ENCODE data around the gene CRYL1. TPM values are rescaled to one million over a fixed set of nuclear protein-coding genes. Genes with fewer than 3 reads are reported as not detected.

Gene CRYL1
- total and polyA plus RNA-seq, 2 of the 4 experiments (the other 2 are of a cell fraction), result 11.7 to 16.4 TPM

DNA sequence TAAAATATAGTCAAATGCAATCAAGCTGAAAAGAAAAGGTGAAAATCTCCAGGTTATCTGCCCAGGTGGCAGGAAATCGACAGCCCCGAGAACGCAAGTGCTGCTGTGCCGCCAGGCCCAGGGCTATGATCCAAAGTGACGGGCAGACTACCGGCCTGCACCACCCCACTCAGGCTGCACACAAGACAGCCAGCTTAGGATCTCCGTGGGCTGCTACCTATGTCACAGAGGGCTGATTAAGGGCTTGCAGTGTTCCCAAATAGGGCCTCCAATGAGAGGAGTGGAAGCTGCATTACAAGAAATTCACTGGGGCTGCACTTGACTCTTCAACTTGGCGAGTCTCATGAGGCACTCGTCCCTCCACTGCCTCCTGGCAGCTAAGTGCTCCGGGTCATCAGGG lies 121.8 kb downstream of the CRYL1 start:
- intact Hi-C loops (cut with micrococcal nuclease), result no loop called here

More for the DNA sequence above, 121.8 kb downstream of the CRYL1 start:
- H3K79me1 ChIP-seq (ENCODE audit: low read depth in 1 of 2, low read length in 2 of 2), result no peaks in the 10 kb centered on the region
- H3K9ac ChIP-seq (ENCODE audit: low read depth, low read length), result no peak overlapping the region
- TF ChIP-seq MXI1 (IDR thresholded peaks at IDR 0.05; ENCODE audit: borderline replicate concordance, low read depth, low read length) (no peak), POLR2A (IDR thresholded peaks at IDR 0.05; ENCODE audit: low read depth, low read length) (no peak), NFE2L2 (IDR thresholded peaks at IDR 0.05; ENCODE audit: low read depth, low read length) (no peak), MAFK (IDR thresholded peaks at IDR 0.05; ENCODE audit: low read depth, low read length) (no peak), FOS (IDR thresholded peaks at IDR 0.05; ENCODE audit: low read depth, low read length) (no peak), RAD21 (IDR thresholded peaks at IDR 0.05; ENCODE audit: low read length) (no peak)
- no peak overlapping the region for H3K4ac ChIP-seq (ENCODE audit: low read depth, low read length)
- no peak overlapping the region for H2AFZ ChIP-seq (replicated peaks; ENCODE audit: low read length, poor library complexity)
- no peak overlapping the region for H2AK5ac ChIP-seq (ENCODE audit: low read depth, low read length)
- 60% methylated on average over 1 of the region's 10 CpGs; no CpG with 5 or more reads in 1 of the 2 experiments for WGBS, 2 experiments (ENCODE audit: extremely low coverage in 2 of 2, insufficient read length in 1 of 2)
- H3K4me3 ChIP-seq (ENCODE audit: insufficient read depth, low read depth, low read length), result no peak overlapping the region
- no peak overlapping the region for H3K27ac ChIP-seq (ENCODE audit: insufficient read depth, low read length)
- H3K23ac ChIP-seq (ENCODE audit: low read depth, low read length), result no peak overlapping the region
- DNase-seq, result no peak
- H3K4me1 ChIP-seq (ENCODE audit: control insufficient read depth, insufficient read depth, low read length), result peaks cover 3% of the 10 kb centered on the region; the same call in 1 of the 2 replicates
- H4K5ac ChIP-seq (ENCODE audit: low read depth, low read length), result no peak overlapping the region
- no peaks in the 10 kb centered on the region for H4K20me1 ChIP-seq (ENCODE audit: insufficient read depth, low read length)
- peaks cover 12% of the 10 kb centered on the region for H3K27me3 ChIP-seq (ENCODE audit: control insufficient read depth, insufficient read depth, low read length)
- no peaks in the 10 kb centered on the region for H3K36me3 ChIP-seq (ENCODE audit: control insufficient read depth, insufficient read depth, low read length)
- no peak overlapping the region for H4K91ac ChIP-seq (ENCODE audit: insufficient read depth, low read depth, low read length)
- no peaks in the 10 kb centered on the region for H3K9me3 ChIP-seq (ENCODE audit: control insufficient read depth, insufficient read depth, low read length)
- POLR2A ChIA-PET (ENCODE audit: unreplicated experiment), result no interaction called here
- no peak overlapping the region for H3K18ac ChIP-seq (ENCODE audit: low read depth, low read length)
- no peaks in the 10 kb centered on the region; the same call in 1 of the 2 replicates for H3K9me1 ChIP-seq (ENCODE audit: insufficient read depth, low read length)
- no peak overlapping the region for H2BK15ac ChIP-seq (ENCODE audit: low read depth, low read length)
- no peak overlapping the region for H4K8ac ChIP-seq (ENCODE audit: low read depth in 2 of 2, low read length in 2 of 2)
- no TSS peak for BruUV-seq (replicated peaks)
- H2BK20ac ChIP-seq (ENCODE audit: low read depth, low read length), result no peak overlapping the region
- no peak overlapping the region for H3K4me2 ChIP-seq (ENCODE audit: low read depth, low read length)
- CTCF ChIA-PET, result no interaction called here
- ATAC-seq (ENCODE audit: low read depth), result no peak
- H3K56ac ChIP-seq (ENCODE audit: extremely low read depth, insufficient read depth, low read length), result no peak overlapping the region
- in situ Hi-C loops (cut with MboI; ENCODE audit: low sequenced_read_pairs), result no loop called here
- H2BK120ac ChIP-seq (ENCODE audit: low read depth, low read length), result no peak overlapping the region
- no peak overlapping the region for H2AK9ac ChIP-seq (replicated peaks; ENCODE audit: low read depth, low read length, poor library complexity)
- dilution Hi-C loops (cut with HindIII; ENCODE audit: low sequenced_read_pairs, unreplicated experiment), result no loop called here
- H3K14ac ChIP-seq (replicated peaks; ENCODE audit: low read depth, low read length), result no peak overlapping the region
- H2BK5ac ChIP-seq (ENCODE audit: low read depth, low read length, poor library complexity, severe bottlenecking), result no peak overlapping the region
